H1 (cell line): ENCODE data around the gene MBNL1.

Experiments
- EP300 ChIP-seq, 2 experiments: IDR thresholded peaks; 1 replicate in 1 of 2; 2 replicates in 1 of 2; pipeline ENCODE4 v1.6.1; 2011 to 2012; ENCODE audit warnings: low read depth in 2 of 2, low read length in 2 of 2, mild to moderate bottlenecking in 2 of 2, borderline replicate concordance in 1 of 2, inconsistent platforms in 1 of 2, moderate library complexity in 1 of 2
- GABPA ChIP-seq: IDR thresholded peaks from 2 replicates; pipeline ENCODE4 v1.6.1; 2011; ENCODE audit warnings: mild to moderate bottlenecking, low read length, moderate library complexity, borderline replicate concordance; ENCODE audit not compliant: insufficient read depth
- JUND ChIP-seq: IDR thresholded peaks from 2 replicates; pipeline ENCODE4 v1.6.1; 2011; ENCODE audit warnings: mild to moderate bottlenecking, improper control_type of control experiment, low read length
- POLR2A ChIP-seq, 2 experiments: IDR thresholded peaks; 1 replicate in 1 of 2; 2 replicates in 1 of 2; pipeline ENCODE4 v1.6.1; 2011; ENCODE audit warnings: low read depth in 2 of 2, low read length in 2 of 2, mild to moderate bottlenecking in 2 of 2; ENCODE audit errors: control extremely low read depth in 1 of 2
- TBP ChIP-seq: IDR thresholded peaks from 2 replicates; pipeline ENCODE4 v1.6.1; 2011; ENCODE audit warnings: low read depth, low read length, improper control_type of control experiment
- TCF12 ChIP-seq: IDR thresholded peaks from 2 replicates; pipeline ENCODE4 v1.6.1; 2011; ENCODE audit warnings: low read depth, mild to moderate bottlenecking, low read length
- TF ChIP-seq, protein P1 (sequence below), 3 experiments: IDR thresholded peaks; 1 replicate in 2 of 3; 2 replicates in 1 of 3; pipeline versions ENCODE4 v1.5.1 to v1.6.1; 2011; ENCODE audit warnings: low read length in 3 of 3, mild to moderate bottlenecking in 3 of 3, inconsistent platforms in 2 of 3, low read depth in 1 of 3, moderate library complexity in 1 of 3; ENCODE audit not compliant: insufficient read depth in 1 of 3; ENCODE audit errors: control extremely low read depth in 1 of 3

DNA sequence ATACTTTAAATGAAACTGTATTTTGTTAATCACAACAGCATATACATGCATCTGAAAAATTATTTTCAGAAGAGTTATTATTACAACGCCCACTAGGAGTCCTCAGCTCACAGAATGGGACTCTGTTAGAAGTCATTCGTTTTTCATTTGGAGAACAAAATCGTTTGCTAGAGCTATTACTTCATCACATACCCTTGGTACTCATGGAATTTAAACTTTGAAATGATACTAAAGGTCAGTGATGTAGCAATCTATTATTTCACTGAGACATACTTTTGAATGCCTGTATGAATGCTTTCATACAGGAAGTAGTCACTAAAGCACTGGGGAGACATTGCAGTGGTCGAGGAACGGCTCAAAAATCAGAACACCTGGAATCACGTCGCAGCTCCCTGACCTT is 198.1 kb downstream of the MBNL1 start:
- TF ChIP-seq EP300 (IDR thresholded peaks at IDR 0.05; ENCODE audit: borderline replicate concordance in 1 of 2, low read depth in 2 of 2, low read length in 2 of 2) (no peak), POLR2A (IDR thresholded peaks at IDR 0.05; ENCODE audit: control extremely low read depth in 1 of 2, low read depth in 2 of 2, low read length in 2 of 2) (no peak), TCF12 (no peak), JUND (no peak), GABPA (no peak), TBP (no peak)
- TF ChIP-seq, protein P1, sequence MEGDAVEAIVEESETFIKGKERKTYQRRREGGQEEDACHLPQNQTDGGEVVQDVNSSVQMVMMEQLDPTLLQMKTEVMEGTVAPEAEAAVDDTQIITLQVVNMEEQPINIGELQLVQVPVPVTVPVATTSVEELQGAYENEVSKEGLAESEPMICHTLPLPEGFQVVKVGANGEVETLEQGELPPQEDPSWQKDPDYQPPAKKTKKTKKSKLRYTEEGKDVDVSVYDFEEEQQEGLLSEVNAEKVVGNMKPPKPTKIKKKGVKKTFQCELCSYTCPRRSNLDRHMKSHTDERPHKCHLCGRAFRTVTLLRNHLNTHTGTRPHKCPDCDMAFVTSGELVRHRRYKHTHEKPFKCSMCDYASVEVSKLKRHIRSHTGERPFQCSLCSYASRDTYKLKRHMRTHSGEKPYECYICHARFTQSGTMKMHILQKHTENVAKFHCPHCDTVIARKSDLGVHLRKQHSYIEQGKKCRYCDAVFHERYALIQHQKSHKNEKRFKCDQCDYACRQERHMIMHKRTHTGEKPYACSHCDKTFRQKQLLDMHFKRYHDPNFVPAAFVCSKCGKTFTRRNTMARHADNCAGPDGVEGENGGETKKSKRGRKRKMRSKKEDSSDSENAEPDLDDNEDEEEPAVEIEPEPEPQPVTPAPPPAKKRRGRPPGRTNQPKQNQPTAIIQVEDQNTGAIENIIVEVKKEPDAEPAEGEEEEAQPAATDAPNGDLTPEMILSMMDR (IDR thresholded peaks at IDR 0.05; ENCODE audit: control extremely low read depth in 1 of 3, insufficient read depth in 1 of 3, low read depth in 1 of 3, low read length in 3 of 3), result peak in 2 of 3 experiments; percentile 14 to 29; a peak in 2 of 4 replicates
